CD4-positive, alpha-beta T cell (primary cell): ENCODE data around the gene FGD5. TPM values are rescaled to one million over a fixed set of nuclear protein-coding genes. Genes with fewer than 3 reads are reported as not detected.
"Not testable (repeated sequence)": the region's sequence is repeated elsewhere in the genome, so short reads cannot be mapped to it uniquely, and the experiment has no call there.

Experiments
- ATAC-seq: fragments of 200-7000 bp; cut with Tn5 transposase; one replicate; pipeline ENCODE4 v1.10.0; 2022; ENCODE audit warnings: mild to moderate bottlenecking; ENCODE audit not compliant: poor library complexity
- CTCF ChIA-PET: fragments of 350-600 bp; sonication (Branson Sonifier 250); formaldehyde crosslinking; loops from one replicate; lab custom pipeline; 2021; ENCODE audit warnings: antibody characterized with exemption, inconsistent platforms; lab: Charles Lee
- POLR2A ChIA-PET: fragments of 350-600 bp; sonication (Branson Sonifier 250); formaldehyde crosslinking; loops from one replicate; lab custom pipeline; 2021; ENCODE audit warnings: antibody characterized with exemption, inconsistent platforms; lab: Charles Lee
- DNase-seq, 14 experiments: peaks; one replicate each; pipeline ENCODE4 v3.0.0-alpha.2; 2013 to 2020; ENCODE audit warnings: mixed read lengths in 2 of 14
- H3K27ac ChIP-seq, 2 donors: one replicate each; pipeline versions ENCODE4 v1.5.1 to v1.7.0; 2013; ENCODE audit warnings: low read length in 2 of 2, low read depth in 1 of 2, mild to moderate bottlenecking in 1 of 2
- H3K27me3 ChIP-seq, 2 experiments: 1 replicate in 1 of 2; 2 replicates in 1 of 2; pipeline versions ENCODE4 v1.6.1 to v1.7.0; 2013; ENCODE audit warnings: low read length in 2 of 2, control low read depth in 1 of 2, mild to moderate bottlenecking in 1 of 2, moderate library complexity in 1 of 2; ENCODE audit not compliant: insufficient read depth in 2 of 2, control insufficient read depth in 1 of 2
- H3K36me3 ChIP-seq: one replicate; pipeline ENCODE4 v1.6.1; 2013; ENCODE audit warnings: low read length, control low read depth; ENCODE audit not compliant: insufficient read depth
- H3K4me1 ChIP-seq: one replicate; pipeline ENCODE4 v1.6.1; 2013; ENCODE audit warnings: low read length, control low read depth; ENCODE audit not compliant: insufficient read depth
- H3K4me3 ChIP-seq: one replicate; pipeline ENCODE4 v1.5.1; 2013; ENCODE audit warnings: mild to moderate bottlenecking, low read length, moderate library complexity
- H3K9me3 ChIP-seq, 2 experiments: 1 replicate in 1 of 2; 2 replicates in 1 of 2; pipeline versions ENCODE4 v1.6.1 to v1.7.0; 2013; ENCODE audit warnings: low read length in 2 of 2, mild to moderate bottlenecking in 2 of 2, control low read depth in 1 of 2, moderate library complexity in 1 of 2; ENCODE audit not compliant: control insufficient read depth in 1 of 2, insufficient read depth in 1 of 2
- H3K27ac Mint-ChIP-seq: one replicate; pipeline ENCODE4 v1.8.0; 2020; ENCODE audit warnings: mixed read lengths
- H3K27me3 Mint-ChIP-seq: one replicate; pipeline ENCODE4 v1.8.0; 2021; ENCODE audit warnings: mixed read lengths
- H3K36me3 Mint-ChIP-seq: one replicate; pipeline ENCODE4 v1.8.0; 2021; ENCODE audit warnings: low read depth, mixed read lengths
- H3K4me1 Mint-ChIP-seq: one replicate; pipeline ENCODE4 v1.8.0; 2021; ENCODE audit warnings: low read depth, mixed read lengths
- H3K4me3 Mint-ChIP-seq: one replicate; pipeline ENCODE4 v1.8.0; 2020; ENCODE audit warnings: mild to moderate bottlenecking, mixed read lengths
- H3K9me3 Mint-ChIP-seq: one replicate; pipeline ENCODE4 v1.8.0; 2020; ENCODE audit warnings: mixed read lengths
- CTCF ChIP-seq: fragments of 200-600 bp; IDR thresholded peaks from one replicate; pipeline ENCODE4 v1.8.0; 2022; ENCODE audit warnings: antibody characterized with exemption, mild to moderate bottlenecking
- intact Hi-C, 2 experiments: fragments of 100-400 bp; cut with DNase I in 1 of 2; cut with micrococcal nuclease in 1 of 2; formaldehyde crosslinking; loops; one replicate each; pipeline versions ENCODE4 v1.15.1 to v1.9.0; 2023 to 2025; cut with DNase I, micrococcal nuclease
- total RNA-seq, 174 experiments: library from RNA in 2 of 174; stranded (reverse) in 2 of 174; gene quantifications; one replicate each; pipeline ENCODE4 v1.2.3 and lab custom pipeline; 2021 to 2026

Gene FGD5
- total RNA-seq, 2 experiments from 2014 or later, result not detected

DNA sequence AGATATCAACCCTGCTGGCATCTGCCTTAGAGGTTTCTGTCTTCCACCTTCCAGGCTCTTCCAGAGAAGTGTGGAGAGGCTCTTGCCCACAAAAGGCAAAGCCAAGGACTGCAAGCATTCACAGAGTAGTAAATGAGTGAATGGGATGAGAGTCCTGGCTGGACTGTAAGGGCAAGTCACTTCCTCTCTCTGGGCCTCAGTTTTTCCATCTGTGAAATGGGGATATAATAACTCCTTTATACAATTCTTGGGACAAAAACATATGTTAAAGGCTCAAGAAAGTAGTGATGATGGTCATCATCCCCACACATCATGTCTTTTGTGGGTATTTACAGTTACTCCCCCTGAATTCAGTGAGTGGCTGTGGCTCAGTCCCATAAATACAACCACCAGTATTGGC lies 10.7 kb upstream of the FGD5 start:
- Mint-ChIP-seq H3K9me3 (no peaks in the 10 kb centered on the region), H3K36me3 (no peaks in the 10 kb centered on the region), H3K27me3 (peaks cover 64% of the 10 kb centered on the region), H3K4me1 (peaks cover 5% of the 10 kb centered on the region), H3K27ac (no peak overlapping the region), H3K4me3 (no peak overlapping the region)
- intact Hi-C loops, result no loop called here
- ATAC-seq, result no peak
- H3K27ac ChIP-seq, result no peak overlapping the region
- H3K27me3 ChIP-seq, result peaks cover 38 to 41% of the 10 kb centered on the region in 2 experiments
- H3K4me1 ChIP-seq, result peaks cover 11% of the 10 kb centered on the region
- ChIA-PET POLR2A (no interaction called here), CTCF (no interaction called here)
- TF ChIP-seq CTCF, result no peak
- H3K9me3 ChIP-seq, result no peaks in the 10 kb centered on the region
- DNase-seq, result no peak
- no peak overlapping the region for H3K4me3 ChIP-seq
- H3K36me3 ChIP-seq, result no peaks in the 10 kb centered on the region

- peaks cover 11% of the 10 kb centered on the region for H3K4me1 ChIP-seq
- Mint-ChIP-seq H3K4me3 (no peak overlapping the region), H3K4me1 (peaks cover 5% of the 10 kb centered on the region)
Measured at GRCh38 chr3:14808502-14809266, 10.1 kb upstream of the FGD5 start.

DNA sequence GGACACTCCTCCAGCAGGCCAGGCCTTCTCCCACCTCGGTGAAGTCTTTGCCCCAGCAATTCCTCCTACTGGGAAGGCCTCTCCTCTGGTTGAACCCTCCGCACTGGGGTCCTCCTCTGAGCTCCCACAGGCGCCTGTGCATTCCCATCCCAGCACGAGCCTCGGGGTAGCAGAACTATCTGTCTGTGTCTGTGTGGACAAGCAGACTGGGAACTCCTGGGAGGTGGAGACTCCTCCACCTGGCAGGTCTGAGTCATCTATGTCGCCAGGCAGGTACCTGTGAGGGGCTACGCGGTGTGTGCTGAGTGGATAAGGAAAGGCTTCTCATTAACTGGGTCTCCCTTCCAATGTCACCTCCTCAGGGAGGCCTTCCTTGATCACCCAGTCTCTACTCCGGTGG lies 9.2 kb upstream of the FGD5 start:
- H3K9me3 ChIP-seq, H3K36me3 ChIP-seq, DNase-seq, intact Hi-C loops, H3K4me1 Mint-ChIP-seq, H3K27ac Mint-ChIP-seq, POLR2A ChIA-PET, H3K27ac ChIP-seq, H3K9me3 Mint-ChIP-seq, H3K4me3 Mint-ChIP-seq, H3K36me3 Mint-ChIP-seq, H3K4me3 ChIP-seq, ATAC-seq, CTCF ChIA-PET, H3K4me1 ChIP-seq: not testable (repeated sequence)
- H3K27me3 ChIP-seq, result peaks cover 43 to 51% of the 10 kb centered on the region in 2 experiments
- H3K27me3 Mint-ChIP-seq, result peaks cover 80% of the 10 kb centered on the region

More at GRCh38 chr3:14808502-14809266, 10.1 kb upstream of the FGD5 start:
- Histone ChIP-seq H3K4me3 (no peak overlapping the region), H3K27ac (no peak overlapping the region), H3K27me3 (peaks cover 43 to 44% of the 10 kb centered on the region in 2 experiments), H3K9me3 (no peaks in the 10 kb centered on the region), H3K36me3 (no peaks in the 10 kb centered on the region)
- CTCF ChIA-PET, result no interaction called here
- POLR2A ChIA-PET, result no interaction called here
- intact Hi-C loops, result no loop called here
- H3K9me3 Mint-ChIP-seq, result no peaks in the 10 kb centered on the region
- ATAC-seq (no peak), DNase-seq (no peak)
- no peaks in the 10 kb centered on the region for H3K36me3 Mint-ChIP-seq
- TF ChIP-seq CTCF, result no peak
- peaks cover 70% of the 10 kb centered on the region for H3K27me3 Mint-ChIP-seq
- no peak overlapping the region for H3K27ac Mint-ChIP-seq
